DOHH2 (cell line): ENCODE data around the gene GFPT2.

Experiments
- H3F3A ChIP-seq: fragments of 200-600 bp; sonication (generic), shearing (Covaris generic); 2 replicates; pipeline ENCODE4 v1.6.0; 2016; ENCODE audit warnings: antibody characterized with exemption, mild to moderate bottlenecking; ENCODE audit not compliant: control insufficient read depth, insufficient read depth
- H3K27ac ChIP-seq: fragments of 200-600 bp; sonication (generic); 2 replicates; pipeline ENCODE4 v1.5.1; 2014; ENCODE audit warnings: low read depth, mild to moderate bottlenecking, low read length, moderate library complexity
- H3K27me3 ChIP-seq: fragments of 200-600 bp; sonication (generic); 2 replicates; pipeline ENCODE4 v1.6.1; 2014; ENCODE audit warnings: mild to moderate bottlenecking, low read length, mixed read lengths; ENCODE audit not compliant: control insufficient read depth
- H3K36me3 ChIP-seq: fragments of 200-600 bp; sonication (generic); 2 replicates; pipeline ENCODE4 v1.6.1; 2014; ENCODE audit warnings: mild to moderate bottlenecking, low read length, moderate library complexity, mixed read lengths; ENCODE audit not compliant: control insufficient read depth
- H3K4me1 ChIP-seq: fragments of 200-600 bp; sonication (generic); 2 replicates; pipeline ENCODE4 v1.6.1; 2014; ENCODE audit warnings: mild to moderate bottlenecking, low read length, mixed read lengths; ENCODE audit not compliant: control insufficient read depth
- H3K4me2 ChIP-seq: fragments of 200-600 bp; sonication (generic); 2 replicates; pipeline ENCODE4 v1.6.0; 2014; ENCODE audit warnings: mild to moderate bottlenecking, low read length, moderate library complexity
- H3K4me3 ChIP-seq: fragments of 200-600 bp; sonication (generic); 2 replicates; pipeline ENCODE4 v1.5.1; 2014; ENCODE audit warnings: mild to moderate bottlenecking, low read length, mixed read lengths
- H3K79me2 ChIP-seq: fragments of 200-600 bp; sonication (generic); 2 replicates; pipeline ENCODE4 v1.6.1; 2014; ENCODE audit warnings: mild to moderate bottlenecking, low read length, mixed read lengths; ENCODE audit not compliant: control insufficient read depth
- H3K9me2 ChIP-seq: fragments of 200-600 bp; sonication (generic); replicated peaks from 2 replicates; pipeline ENCODE4 v1.6.1; 2014; ENCODE audit warnings: mild to moderate bottlenecking, low read length, mixed read lengths; ENCODE audit not compliant: control insufficient read depth
- H3K9me3 ChIP-seq: fragments of 200-600 bp; sonication (generic); 2 replicates; pipeline ENCODE4 v1.6.1; 2014; ENCODE audit warnings: antibody characterized with exemption, low read length, mixed read lengths; ENCODE audit not compliant: control insufficient read depth, insufficient read depth
- H4K20me1 ChIP-seq: fragments of 200-600 bp; sonication (generic); 2 replicates; pipeline ENCODE4 v1.6.0; 2014; ENCODE audit warnings: low read depth, mild to moderate bottlenecking, antibody characterized with exemption, low read length, moderate library complexity; ENCODE audit not compliant: control insufficient read depth, insufficient read depth
- EZH2phosphoT487 ChIP-seq: fragments of 200-600 bp; sonication (generic); IDR thresholded peaks from 2 replicates; pipeline ENCODE4 v1.6.1; 2017; ENCODE audit warnings: borderline replicate concordance, mild to moderate bottlenecking, antibody characterized with exemption, low read length, moderate library complexity, mixed read lengths
- TF ChIP-seq, protein P1 (sequence below): fragments of 200-600 bp; sonication (generic); IDR thresholded peaks from one replicate; pipeline ENCODE4 v1.5.1; 2014; ENCODE audit warnings: antibody characterized with exemption, mild to moderate bottlenecking, low read depth, low read length; ENCODE audit not compliant: poor library complexity, severe bottlenecking

The GFPT2 gene

GRCh38 chr5:180390441-180391190, 37.5 kb upstream of the GFPT2 start:
- no peaks in the 10 kb centered on the region for H3K4me1 ChIP-seq
- no peak for TF ChIP-seq EZH2phosphoT487
- TF ChIP-seq, protein P1, sequence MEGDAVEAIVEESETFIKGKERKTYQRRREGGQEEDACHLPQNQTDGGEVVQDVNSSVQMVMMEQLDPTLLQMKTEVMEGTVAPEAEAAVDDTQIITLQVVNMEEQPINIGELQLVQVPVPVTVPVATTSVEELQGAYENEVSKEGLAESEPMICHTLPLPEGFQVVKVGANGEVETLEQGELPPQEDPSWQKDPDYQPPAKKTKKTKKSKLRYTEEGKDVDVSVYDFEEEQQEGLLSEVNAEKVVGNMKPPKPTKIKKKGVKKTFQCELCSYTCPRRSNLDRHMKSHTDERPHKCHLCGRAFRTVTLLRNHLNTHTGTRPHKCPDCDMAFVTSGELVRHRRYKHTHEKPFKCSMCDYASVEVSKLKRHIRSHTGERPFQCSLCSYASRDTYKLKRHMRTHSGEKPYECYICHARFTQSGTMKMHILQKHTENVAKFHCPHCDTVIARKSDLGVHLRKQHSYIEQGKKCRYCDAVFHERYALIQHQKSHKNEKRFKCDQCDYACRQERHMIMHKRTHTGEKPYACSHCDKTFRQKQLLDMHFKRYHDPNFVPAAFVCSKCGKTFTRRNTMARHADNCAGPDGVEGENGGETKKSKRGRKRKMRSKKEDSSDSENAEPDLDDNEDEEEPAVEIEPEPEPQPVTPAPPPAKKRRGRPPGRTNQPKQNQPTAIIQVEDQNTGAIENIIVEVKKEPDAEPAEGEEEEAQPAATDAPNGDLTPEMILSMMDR, result no peak
- no peaks in the 10 kb centered on the region for H3K27me3 ChIP-seq
- H3K4me3 ChIP-seq, result no peak overlapping the region
- H3K9me3 ChIP-seq, result no peaks in the 10 kb centered on the region
- no peak overlapping the region for H3K4me2 ChIP-seq
- no peaks in the 10 kb centered on the region for H3K79me2 ChIP-seq
- H3K36me3 ChIP-seq, result no peaks in the 10 kb centered on the region
- H3K27ac ChIP-seq, result no peak overlapping the region
- H3K9me2 ChIP-seq, result no peaks in the 10 kb centered on the region
- H3F3A ChIP-seq, result no peaks in the 10 kb centered on the region
- no peaks in the 10 kb centered on the region for H4K20me1 ChIP-seq

GRCh38 chr5:180389252-180390101, 36.3 kb upstream of the GFPT2 start:
- no peak overlapping the region for H3K4me2 ChIP-seq
- no peaks in the 10 kb centered on the region for H3K79me2 ChIP-seq
- H3K27me3 ChIP-seq, result no peaks in the 10 kb centered on the region
- TF ChIP-seq EZH2phosphoT487, result no peak
- TF ChIP-seq, protein P1, result no peak
- H3K9me3 ChIP-seq, result no peaks in the 10 kb centered on the region
- H3F3A ChIP-seq, result no peaks in the 10 kb centered on the region
- no peak overlapping the region for H3K4me3 ChIP-seq
- no peak overlapping the region for H3K27ac ChIP-seq
- H4K20me1 ChIP-seq, result no peaks in the 10 kb centered on the region
- no peaks in the 10 kb centered on the region for H3K9me2 ChIP-seq
- H3K36me3 ChIP-seq, result no peaks in the 10 kb centered on the region
- no peaks in the 10 kb centered on the region for H3K4me1 ChIP-seq

DNA sequence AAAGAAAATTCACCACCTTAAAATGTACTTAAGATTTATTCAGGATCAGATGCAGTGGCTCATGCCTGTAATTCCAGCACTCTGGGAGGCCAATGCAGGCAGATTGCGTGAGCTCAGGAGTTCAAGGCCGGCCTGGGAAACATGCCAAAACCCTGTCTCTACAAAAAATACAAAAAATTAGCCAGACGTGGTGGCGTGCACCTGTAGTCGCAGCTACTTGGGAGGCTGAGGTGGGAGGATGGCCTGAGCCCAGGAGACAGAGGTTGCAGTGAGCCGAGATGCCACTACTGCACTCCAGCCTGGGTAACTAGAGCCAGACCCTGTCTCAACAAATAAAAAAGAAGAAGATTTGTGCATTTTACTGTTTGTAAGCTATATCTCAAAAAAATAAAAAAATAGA, 34.7 kb upstream of the GFPT2 start:
- Histone ChIP-seq H3K36me3 (no peaks in the 10 kb centered on the region), H3K9me3 (no peaks in the 10 kb centered on the region), H3K4me2 (no peak overlapping the region), H3K27me3 (no peaks in the 10 kb centered on the region), H3K9me2 (no peaks in the 10 kb centered on the region), H4K20me1 (no peaks in the 10 kb centered on the region), H3F3A (no peaks in the 10 kb centered on the region), H3K79me2 (no peaks in the 10 kb centered on the region), H3K4me1 (no peaks in the 10 kb centered on the region), H3K4me3 (no peak overlapping the region), H3K27ac (no peak overlapping the region)
- TF ChIP-seq, protein P1, result no peak
- TF ChIP-seq EZH2phosphoT487, result no peak
